Endothelial cell of umbilical vein (primary cell): ENCODE measurements around the gene CIAPIN1.

ENCODE experiments used
- EZH2 ChIP-seq: IDR thresholded peaks from 2 replicates; pipeline ENCODE4 v1.6.1; 2012; ENCODE audit warnings: borderline replicate concordance, low read depth, mild to moderate bottlenecking, moderate library complexity, low read length, inconsistent platforms; ENCODE audit not compliant: severe bottlenecking
- FOS ChIP-seq: IDR thresholded peaks from 2 replicates; pipeline ENCODE4 v1.6.1; 2011; ENCODE audit warnings: mild to moderate bottlenecking, low read length, moderate library complexity, borderline replicate concordance; ENCODE audit not compliant: insufficient read depth
- GATA2 ChIP-seq: IDR thresholded peaks from 2 replicates; pipeline ENCODE4 v1.7.0; 2011; ENCODE audit warnings: low read depth, mild to moderate bottlenecking, moderate library complexity, mixed read lengths, low read length; ENCODE audit not compliant: insufficient read length, insufficient read depth
- JUN ChIP-seq: IDR thresholded peaks from 2 replicates; pipeline ENCODE4 v1.6.1; 2011; ENCODE audit warnings: borderline replicate concordance, low read depth; ENCODE audit not compliant: insufficient read length, insufficient read depth
- MAX ChIP-seq: IDR thresholded peaks from 2 replicates; pipeline ENCODE4 v1.6.1; 2011; ENCODE audit not compliant: insufficient read depth, insufficient read length
- MYC ChIP-seq: IDR thresholded peaks from one replicate; pipeline ENCODE4 v1.6.1; 2011; ENCODE audit warnings: mild to moderate bottlenecking, low read depth, low read length
- POLR2A ChIP-seq: IDR thresholded peaks from 2 replicates; pipeline ENCODE4 v1.6.1; 2012; ENCODE audit warnings: low read depth, mild to moderate bottlenecking, control low read depth, low read length
- POLR2AphosphoS5 ChIP-seq: IDR thresholded peaks from 2 replicates; pipeline ENCODE4 v1.6.1; 2012; ENCODE audit warnings: low read depth, mild to moderate bottlenecking, control low read depth, low read length, moderate library complexity; ENCODE audit not compliant: insufficient read depth
- TF ChIP-seq, protein P1 (sequence below), 2 donors: IDR thresholded peaks; 1 replicate in 1 of 2; 2 replicates in 1 of 2; pipeline ENCODE4 v1.5.1; 2011; ENCODE audit warnings: low read length in 2 of 2, mild to moderate bottlenecking in 2 of 2, moderate library complexity in 2 of 2, control low read depth in 1 of 2, inconsistent platforms in 1 of 2, low read depth in 1 of 2; ENCODE audit not compliant: insufficient read depth in 1 of 2; ENCODE audit errors: extremely low read depth in 1 of 2

DNA sequence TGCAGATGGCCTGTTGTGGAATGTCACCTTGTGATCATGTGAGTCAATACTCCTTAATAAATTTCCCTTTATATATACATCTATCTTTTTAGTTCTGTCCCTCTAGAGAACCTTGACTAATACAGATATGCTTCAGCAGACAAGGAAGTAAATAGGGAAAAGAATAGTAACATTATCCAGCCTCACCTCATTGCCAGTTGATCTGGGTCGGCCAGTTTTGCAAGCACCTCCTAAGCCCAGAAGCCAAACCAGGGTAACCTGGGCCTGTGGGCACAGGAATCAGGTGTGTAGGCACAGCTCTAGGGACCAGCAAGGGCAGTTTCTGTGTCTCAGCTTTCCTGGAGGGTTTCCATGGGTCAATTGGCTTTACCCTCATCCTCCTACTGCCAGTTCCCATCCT lies 54.5 kb downstream of the CIAPIN1 start:
- TF ChIP-seq, protein P1, sequence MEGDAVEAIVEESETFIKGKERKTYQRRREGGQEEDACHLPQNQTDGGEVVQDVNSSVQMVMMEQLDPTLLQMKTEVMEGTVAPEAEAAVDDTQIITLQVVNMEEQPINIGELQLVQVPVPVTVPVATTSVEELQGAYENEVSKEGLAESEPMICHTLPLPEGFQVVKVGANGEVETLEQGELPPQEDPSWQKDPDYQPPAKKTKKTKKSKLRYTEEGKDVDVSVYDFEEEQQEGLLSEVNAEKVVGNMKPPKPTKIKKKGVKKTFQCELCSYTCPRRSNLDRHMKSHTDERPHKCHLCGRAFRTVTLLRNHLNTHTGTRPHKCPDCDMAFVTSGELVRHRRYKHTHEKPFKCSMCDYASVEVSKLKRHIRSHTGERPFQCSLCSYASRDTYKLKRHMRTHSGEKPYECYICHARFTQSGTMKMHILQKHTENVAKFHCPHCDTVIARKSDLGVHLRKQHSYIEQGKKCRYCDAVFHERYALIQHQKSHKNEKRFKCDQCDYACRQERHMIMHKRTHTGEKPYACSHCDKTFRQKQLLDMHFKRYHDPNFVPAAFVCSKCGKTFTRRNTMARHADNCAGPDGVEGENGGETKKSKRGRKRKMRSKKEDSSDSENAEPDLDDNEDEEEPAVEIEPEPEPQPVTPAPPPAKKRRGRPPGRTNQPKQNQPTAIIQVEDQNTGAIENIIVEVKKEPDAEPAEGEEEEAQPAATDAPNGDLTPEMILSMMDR (IDR thresholded peaks at IDR 0.05; ENCODE audit: extremely low read depth in 1 of 2, insufficient read depth in 1 of 2, low read depth in 1 of 2, low read length in 2 of 2): no peak
- TF ChIP-seq POLR2A (no peak), EZH2 (no peak), POLR2AphosphoS5 (no peak), MAX (no peak), JUN (no peak), GATA2 (no peak), FOS (no peak), MYC (no peak)
